Measurements from ENCODE around the gene CLTCL1. TPM values are rescaled to one million over a fixed set of nuclear protein-coding genes. Genes with fewer than 3 reads are reported as not detected.
"Not testable (repeated sequence)": the region's sequence is repeated elsewhere in the genome, so short reads cannot be mapped to it uniquely, and the experiment has no call there.

The CLTCL1 gene
- total and polyA plus RNA-seq, 10 donors = 1.0 to 12.4 (median 6.1) TPM

GRCh38 chr22:19204640-19205039 is 86.9 kb downstream of the CLTCL1 start:
- no peaks in the 10 kb centered on the region for H3K27me3 ChIP-seq (replicated peaks in 1 of 7)
- no peak overlapping the region for H3K27ac ChIP-seq
- no peaks in the 10 kb centered on the region for H3K9me3 ChIP-seq
- no peaks in the 10 kb centered on the region for H3K4me1 ChIP-seq
- intact Hi-C loops (cut with DNase I; ENCODE audit: low total_unique reads) = no loop called here
- 91 to 97% (median 95%) methylated on average over 4 of the region's 4 CpGs for WGBS, 5 donors
- no peak overlapping the region for H3K4me3 ChIP-seq
- no peak for TF ChIP-seq CTCF (IDR thresholded peaks at IDR 0.05 in 8 of 11, conservative IDR thresholded peaks at IDR 0.05 in 3 of 11)
- no peak for TF ChIP-seq POLR2AphosphoS5 (IDR thresholded peaks at IDR 0.05)
- TF ChIP-seq POLR2A (IDR thresholded peaks at IDR 0.05) = no peak
- DNase-seq = no peak
- H3K36me3 ChIP-seq = peaks cover 0 to 86% (median 2%) of the 10 kb centered on the region in 6 donors

GRCh38 chr22:19203834-19204233 is 87.7 kb downstream of the CLTCL1 start:
- no peak overlapping the region for H3K27ac ChIP-seq
- no peaks in the 10 kb centered on the region for H3K27me3 ChIP-seq (replicated peaks in 1 of 7)
- H3K4me1 ChIP-seq = no peaks in the 10 kb centered on the region
- H3K4me3 ChIP-seq = no peak overlapping the region
- WGBS, 5 donors = 80 to 91% (median 88%) methylated on average over 8 of the region's 8 CpGs
- TF ChIP-seq CTCF (IDR thresholded peaks at IDR 0.05 in 8 of 11, conservative IDR thresholded peaks at IDR 0.05 in 3 of 11) (no peak), POLR2A (IDR thresholded peaks at IDR 0.05) (no peak), POLR2AphosphoS5 (IDR thresholded peaks at IDR 0.05) (no peak)
- H3K36me3 ChIP-seq = peaks cover 0 to 86% (median 0%) of the 10 kb centered on the region in 6 donors
- no peak for DNase-seq
- intact Hi-C loops (cut with DNase I; ENCODE audit: low total_unique reads) = no loop called here
- H3K9me3 ChIP-seq = no peaks in the 10 kb centered on the region

- H3K9me3 ChIP-seq, DNase-seq: not testable (repeated sequence)
- 81 to 92% (median 87%) methylated on average over 3 of the region's 3 CpGs for WGBS, 5 donors
Observed at GRCh38 chr22:19202799-19203186, 88.7 kb downstream of the CLTCL1 start.

GRCh38 chr22:19201869-19202798 is 89.4 kb downstream of the CLTCL1 start:
- DNase-seq = no peak
- Histone ChIP-seq H3K9me3 (no peaks in the 10 kb centered on the region), H3K4me3 (no peak overlapping the region), H3K27me3 (replicated peaks in 1 of 7) (no peaks in the 10 kb centered on the region), H3K4me1 (no peaks in the 10 kb centered on the region), H3K36me3 (peaks cover 0 to 86% (median 0%) of the 10 kb centered on the region in 6 donors), H3K27ac (no peak overlapping the region)
- intact Hi-C loops (cut with DNase I; ENCODE audit: low total_unique reads) = no loop called here
- 92 to 94% (median 92%) methylated on average over 18 of the region's 18 CpGs for WGBS, 5 donors
- TF ChIP-seq POLR2AphosphoS5 (IDR thresholded peaks at IDR 0.05) (no peak), CTCF (IDR thresholded peaks at IDR 0.05 in 8 of 11, conservative IDR thresholded peaks at IDR 0.05 in 3 of 11) (no peak), POLR2A (IDR thresholded peaks at IDR 0.05) (no peak)

More at GRCh38 chr22:19202799-19203186, 88.7 kb downstream of the CLTCL1 start:
- H3K36me3 ChIP-seq = peaks cover 0 to 86% (median 0%) of the 10 kb centered on the region in 6 donors
- intact Hi-C loops (cut with DNase I; ENCODE audit: low total_unique reads); H3K27me3 ChIP-seq (replicated peaks in 1 of 7); H3K4me1 ChIP-seq; H3K4me3 ChIP-seq; H3K27ac ChIP-seq: not testable (repeated sequence)
